ENCODE results near the gene MDM2. TPM values are rescaled to one million over a fixed set of nuclear protein-coding genes. Genes with fewer than 3 reads are reported as not detected.

The MDM2 gene
- total and polyA plus RNA-seq, 2 of the 13 experiments (the other 11 are each of a cell fraction or from before 2014, with no cell fraction given), result 29.3 to 314 TPM

GRCh38 chr12:68804657-68805591 lies 3.1 kb upstream of the MDM2 start (continued):
- TF ChIP-seq IKZF4 (CRISPR knock-in tag; IDR thresholded peaks at IDR 0.05; ENCODE audit: borderline replicate concordance, low read depth, not compliant biosample characterization) (peak; percentile 34), PHF8 (CRISPR knock-in tag; IDR thresholded peaks at IDR 0.05) (peak; percentile 59), SATB2 (CRISPR knock-in tag; IDR thresholded peaks at IDR 0.05) (no peak), FLYWCH1 (CRISPR knock-in tag; IDR thresholded peaks at IDR 0.05) (no peak), MBD4 (IDR thresholded peaks at IDR 0.05; ENCODE audit: borderline replicate concordance, low read length) (no peak), CHD2 (IDR thresholded peaks at IDR 0.05; ENCODE audit: low read depth, low read length) (no peak), UBTF (CRISPR knock-in tag; IDR thresholded peaks at IDR 0.05) (peak; percentile 96), SIX4 (CRISPR knock-in tag; IDR thresholded peaks at IDR 0.05) (peak; percentile 70; the same call in 1 of the 2 replicates), ZNF33B (CRISPR knock-in tag; IDR thresholded peaks at IDR 0.05) (0 out of 2 replicates have a peak, but pooled peaks have one; percentile 55), ETV6 (CRISPR knock-in tag; conservative IDR thresholded peaks at IDR 0.05) (no peak), CEBPB (IDR thresholded peaks at IDR 0.05; ENCODE audit: borderline replicate concordance, low read depth, low read length) (no peak), BHLHE40 (IDR thresholded peaks at IDR 0.05; ENCODE audit: low read length) (peak; percentile 23; the same call in 1 of the 2 replicates), ZNF34 (CRISPR knock-in tag; IDR thresholded peaks at IDR 0.05; ENCODE audit: borderline replicate concordance) (no peak), ZNF558 (CRISPR knock-in tag; IDR thresholded peaks at IDR 0.05; ENCODE audit: borderline replicate concordance) (no peak), ZNF839 (CRISPR knock-in tag; IDR thresholded peaks at IDR 0.05; ENCODE audit: borderline replicate concordance) (peak; percentile 72; the same call in 1 of the 2 replicates), HIVEP1 (CRISPR knock-in tag; IDR thresholded peaks at IDR 0.05) (peak; percentile 96), ZNF232 (CRISPR knock-in tag; IDR thresholded peaks at IDR 0.05; ENCODE audit: borderline replicate concordance) (no peak), RCOR2 (CRISPR knock-in tag; IDR thresholded peaks at IDR 0.05) (peak; percentile 65), ZNF282 (IDR thresholded peaks at IDR 0.05; ENCODE audit: partially characterized antibody) (no peak), MYNN (CRISPR knock-in tag; IDR thresholded peaks at IDR 0.05; ENCODE audit: low read depth) (no peak; the same call in 1 of the 2 replicates), NFE2L1 (CRISPR knock-in tag; IDR thresholded peaks at IDR 0.05; ENCODE audit: borderline replicate concordance) (no peak), ZNF792 (CRISPR knock-in tag; IDR thresholded peaks at IDR 0.05) (no peak), ZNF891 (CRISPR knock-in tag; IDR thresholded peaks at IDR 0.05) (no peak), ZNF720 (CRISPR knock-in tag; IDR thresholded peaks at IDR 0.05) (no peak), BRD4 (CRISPR knock-in tag; IDR thresholded peaks at IDR 0.05) (peak; percentile 66; the same call in 1 of the 2 replicates), ATM (IDR thresholded peaks at IDR 0.05; ENCODE audit: borderline replicate concordance) (no peak), NCOA2 (CRISPR knock-in tag; IDR thresholded peaks at IDR 0.05) (peak; percentile 62; the same call in 1 of the 2 replicates), PAWR (CRISPR knock-in tag; IDR thresholded peaks at IDR 0.05; ENCODE audit: borderline replicate concordance) (no peak), ZBTB43 (CRISPR knock-in tag; conservative IDR thresholded peaks at IDR 0.05) (peak; percentile 31; the same call in 1 of the 2 replicates)

Measured in HepG2 (cell line).